Fibroblast of lung (primary cell): ENCODE data around the gene LIN7C. TPM values are rescaled to one million over a fixed set of nuclear protein-coding genes. Genes with fewer than 3 reads are reported as not detected.
A peak's percentile ranks its signal among the peaks of the same experiment; 100 is the strongest.

Experiments
- DNase-seq, 2 donors: peaks; one replicate each; pipeline versions ENCODE4 v3.0.0 to v3.0.0-alpha.2; 2010; ENCODE audit warnings: low read depth in 2 of 2
- H2AFZ ChIP-seq: 2 replicates; pipeline ENCODE4 v1.5.1; 2012; ENCODE audit warnings: low read length, control low read depth, inconsistent platforms
- H3K27ac ChIP-seq: 2 replicates; pipeline ENCODE4 v1.5.1; 2011; ENCODE audit warnings: low read length, control low read depth; ENCODE audit not compliant: insufficient read depth
- H3K27me3 ChIP-seq: 2 replicates; pipeline ENCODE4 v1.5.1; 2011; ENCODE audit warnings: mild to moderate bottlenecking, low read length; ENCODE audit not compliant: control insufficient read depth, insufficient read depth
- H3K36me3 ChIP-seq: 2 replicates; pipeline ENCODE4 v1.5.1; 2011; ENCODE audit warnings: low read length; ENCODE audit not compliant: control insufficient read depth, insufficient read depth
- H3K4me1 ChIP-seq: 2 replicates; pipeline ENCODE4 v1.5.1; 2011; ENCODE audit warnings: low read length; ENCODE audit not compliant: control insufficient read depth, insufficient read depth; ENCODE audit errors: extremely low read depth
- H3K4me2 ChIP-seq: 2 replicates; pipeline ENCODE4 v1.5.1; 2011; ENCODE audit warnings: low read length, control low read depth; ENCODE audit not compliant: insufficient read depth; ENCODE audit errors: extremely low read depth
- H3K4me3 ChIP-seq, 4 experiments: fragments of 200-600 bp in 1 of 4; sonication (generic) in 1 of 4; replicated peaks in 1 of 4; 2 replicates each; pipeline ENCODE4 v1.5.1; 2011 to 2016; ENCODE audit warnings: low read length in 4 of 4, low read depth in 3 of 4, mild to moderate bottlenecking in 3 of 4, control low read depth in 2 of 4, inconsistent platforms in 1 of 4, mixed read lengths in 1 of 4; ENCODE audit not compliant: insufficient read depth in 1 of 4; ENCODE audit errors: control extremely low read depth in 1 of 4
- H3K79me2 ChIP-seq: 2 replicates; pipeline ENCODE4 v1.5.1; 2012; ENCODE audit warnings: mild to moderate bottlenecking, low read length, inconsistent platforms; ENCODE audit not compliant: control insufficient read depth, insufficient read depth
- H3K9ac ChIP-seq: 2 replicates; pipeline ENCODE4 v1.5.1; 2011; ENCODE audit warnings: mild to moderate bottlenecking, low read length, control low read depth; ENCODE audit not compliant: insufficient read depth
- H3K9me3 ChIP-seq: 2 replicates; pipeline ENCODE4 v1.5.1; 2012; ENCODE audit warnings: low read depth, low read length; ENCODE audit not compliant: control insufficient read depth, insufficient read depth
- H4K20me1 ChIP-seq: 2 replicates; pipeline ENCODE4 v1.5.1; 2011; ENCODE audit warnings: low read length; ENCODE audit not compliant: control insufficient read depth, insufficient read depth; ENCODE audit errors: extremely low read depth
- EZH2 ChIP-seq: IDR thresholded peaks from 2 replicates; pipeline ENCODE4 v1.5.1; 2012; ENCODE audit warnings: low read length, control low read depth, mild to moderate bottlenecking; ENCODE audit errors: missing control alignments
- polyA minus RNA-seq: library from RNA; depleted of rRNA, polyadenylated mRNA; stranded (reverse); fragments of >200 nt; gene quantifications from 2 replicates; pipeline ENCODE4 v1.2.3, GENCODE V29; 2011; ENCODE audit warnings: low replicate concordance
- polyA plus RNA-seq, 2 donors: library from polyadenylated mRNA; depleted of rRNA in 1 of 2; stranded (reverse) in 1 of 2; unstranded in 1 of 2; fragments of >200 nt; gene quantifications; 2 replicates each; pipeline ENCODE4 v1.2.1, GENCODE V29; 2011 to 2012; ENCODE audit warnings: missing spikeins in 1 of 2
- total RNA-seq: library from RNA; depleted of rRNA; stranded (reverse); fragments of >200 nt; gene quantifications from 2 replicates; pipeline ENCODE4 v1.2.1, GENCODE V29; 2014
- TF ChIP-seq, protein P1 (sequence below), 2 donors: IDR thresholded peaks in 1 of 2; conservative IDR thresholded peaks in 1 of 2; 1 replicate in 1 of 2; 2 replicates in 1 of 2; pipeline ENCODE4 v1.5.1; 2011 to 2012; ENCODE audit warnings: low read length in 2 of 2, control low read depth in 1 of 2, inconsistent platforms in 1 of 2, low read depth in 1 of 2, mild to moderate bottlenecking in 1 of 2

The LIN7C gene, protein sequence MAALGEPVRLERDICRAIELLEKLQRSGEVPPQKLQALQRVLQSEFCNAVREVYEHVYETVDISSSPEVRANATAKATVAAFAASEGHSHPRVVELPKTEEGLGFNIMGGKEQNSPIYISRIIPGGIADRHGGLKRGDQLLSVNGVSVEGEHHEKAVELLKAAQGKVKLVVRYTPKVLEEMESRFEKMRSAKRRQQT
- total RNA-seq (58.6 and 62.6 TPM in 2 replicates), polyA plus RNA-seq (40.6 and 43.2 TPM in 2 replicates), polyA minus RNA-seq (5.8 and 6.6 TPM in 2 replicates)
- polyA plus RNA-seq (2012), result 10.4 and 14.5 TPM in 2 replicates

DNA sequence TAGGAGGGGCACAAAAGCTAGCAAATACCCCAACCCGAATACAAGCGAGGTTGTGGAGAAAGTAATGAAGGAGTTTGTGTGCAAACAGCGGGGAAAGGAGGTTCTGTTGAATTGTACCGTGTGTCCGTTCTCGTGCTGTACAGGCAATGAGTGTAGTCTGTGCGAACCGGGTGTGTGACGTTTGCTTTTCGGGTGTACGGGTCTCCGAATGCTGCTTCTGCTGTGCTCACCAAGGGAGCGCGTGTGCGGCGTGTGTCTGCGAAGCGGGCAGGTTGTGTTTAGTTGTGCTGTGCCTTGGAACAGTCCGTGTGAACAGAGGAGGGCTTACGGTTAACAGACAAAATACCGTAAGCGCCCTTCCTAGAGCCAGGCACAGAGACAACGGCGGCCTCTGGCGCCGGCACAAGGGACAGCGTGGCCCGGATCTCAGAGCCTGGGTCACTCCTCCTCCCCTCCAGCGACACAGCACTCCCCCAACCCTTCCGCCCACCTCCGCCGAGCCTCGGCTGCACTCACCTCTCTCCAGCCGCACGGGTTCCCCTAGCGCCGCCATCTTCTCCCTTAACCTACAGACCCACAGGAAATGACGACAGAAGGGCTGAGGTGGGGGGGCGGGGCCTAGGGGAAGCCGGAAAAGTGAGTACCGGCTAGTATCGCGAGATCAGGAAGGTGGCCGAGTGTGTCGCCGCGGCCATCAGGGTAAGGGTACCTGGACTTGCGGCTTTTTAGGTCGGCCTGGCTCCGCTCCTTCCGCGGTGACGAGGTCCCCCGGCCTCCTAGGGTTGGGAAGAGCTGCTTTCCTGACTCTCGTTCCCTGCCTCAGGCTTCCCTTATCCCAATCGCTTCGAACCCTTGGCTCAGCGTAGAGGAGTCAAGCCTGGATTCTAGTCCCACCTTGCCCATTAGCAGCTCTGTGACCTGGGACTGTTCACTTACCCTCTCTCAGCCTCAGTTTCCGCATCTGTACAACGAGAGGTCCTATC, at the start of gene LIN7C:
Gene LIN7C, minus strand, starts transcription at position 570 of the 983 bp plus-strand sequence. Its CDS starts 17 bp downstream, at position 553.
- H3K4me1 ChIP-seq, result peaks cover 2% of the 10 kb centered on the region
- peak within 1 kb of the TSS; percentile 97 to 100 (median 98) for H3K4me3 ChIP-seq
- H3K27ac ChIP-seq, result peak within 1 kb of the TSS; percentile 94
- H3K9me3 ChIP-seq, result no peaks in the 10 kb centered on the region
- peak within 1 kb of the TSS; percentile 98 for H3K4me2 ChIP-seq
- no peaks in the 10 kb centered on the region for H3K27me3 ChIP-seq
- H4K20me1 ChIP-seq, result no peaks in the 10 kb centered on the region
- H3K9ac ChIP-seq, result peak within 1 kb of the TSS; percentile 93
- H3K36me3 ChIP-seq, result no peaks in the 10 kb centered on the region
- TF ChIP-seq EZH2, result no peak
- TF ChIP-seq, protein P1, sequence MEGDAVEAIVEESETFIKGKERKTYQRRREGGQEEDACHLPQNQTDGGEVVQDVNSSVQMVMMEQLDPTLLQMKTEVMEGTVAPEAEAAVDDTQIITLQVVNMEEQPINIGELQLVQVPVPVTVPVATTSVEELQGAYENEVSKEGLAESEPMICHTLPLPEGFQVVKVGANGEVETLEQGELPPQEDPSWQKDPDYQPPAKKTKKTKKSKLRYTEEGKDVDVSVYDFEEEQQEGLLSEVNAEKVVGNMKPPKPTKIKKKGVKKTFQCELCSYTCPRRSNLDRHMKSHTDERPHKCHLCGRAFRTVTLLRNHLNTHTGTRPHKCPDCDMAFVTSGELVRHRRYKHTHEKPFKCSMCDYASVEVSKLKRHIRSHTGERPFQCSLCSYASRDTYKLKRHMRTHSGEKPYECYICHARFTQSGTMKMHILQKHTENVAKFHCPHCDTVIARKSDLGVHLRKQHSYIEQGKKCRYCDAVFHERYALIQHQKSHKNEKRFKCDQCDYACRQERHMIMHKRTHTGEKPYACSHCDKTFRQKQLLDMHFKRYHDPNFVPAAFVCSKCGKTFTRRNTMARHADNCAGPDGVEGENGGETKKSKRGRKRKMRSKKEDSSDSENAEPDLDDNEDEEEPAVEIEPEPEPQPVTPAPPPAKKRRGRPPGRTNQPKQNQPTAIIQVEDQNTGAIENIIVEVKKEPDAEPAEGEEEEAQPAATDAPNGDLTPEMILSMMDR (conservative IDR thresholded peaks at IDR 0.05 in 1 of 2, IDR thresholded peaks at IDR 0.05 in 1 of 2; ENCODE audit: low read depth in 1 of 2, low read length in 2 of 2), result no peak
- peak; percentile 90 to 95 for DNase-seq
- peaks cover 48% of the 10 kb centered on the region for H3K79me2 ChIP-seq
- H2AFZ ChIP-seq, result peak within 1 kb of the TSS; percentile 100

DNA sequence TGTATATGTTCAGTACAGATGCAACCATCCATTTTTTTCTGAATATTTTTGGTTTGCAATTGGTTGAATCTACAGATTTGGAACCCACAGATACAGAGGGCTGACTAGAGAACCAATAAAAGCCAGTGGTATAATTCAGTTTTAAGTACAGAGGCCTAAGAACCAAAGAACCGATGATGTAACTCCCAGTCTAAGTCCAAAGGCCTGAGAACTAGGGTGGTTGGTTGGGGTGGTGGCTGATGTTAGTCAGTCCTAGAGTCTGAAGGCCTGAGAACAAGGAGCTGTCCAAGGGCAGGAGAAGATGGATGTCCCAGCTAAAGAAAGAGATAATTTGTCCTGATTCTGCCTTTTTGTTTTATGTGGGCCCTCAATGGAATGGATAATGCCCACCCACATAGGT, 48.7 kb upstream of the LIN7C start:
- H3K27ac ChIP-seq, result no peak overlapping the region
- H3K9me3 ChIP-seq, result no peaks in the 10 kb centered on the region
- no peak overlapping the region for H3K9ac ChIP-seq
- DNase-seq, result no peak
- H3K27me3 ChIP-seq, result no peaks in the 10 kb centered on the region
- H4K20me1 ChIP-seq, result no peaks in the 10 kb centered on the region
- H3K36me3 ChIP-seq, result no peaks in the 10 kb centered on the region
- H3K79me2 ChIP-seq, result no peaks in the 10 kb centered on the region
- H3K4me1 ChIP-seq, result no peaks in the 10 kb centered on the region
- H2AFZ ChIP-seq, result no peak overlapping the region
- no peak overlapping the region for H3K4me3 ChIP-seq
- no peak overlapping the region for H3K4me2 ChIP-seq
- TF ChIP-seq, protein P1 (conservative IDR thresholded peaks at IDR 0.05 in 1 of 2, IDR thresholded peaks at IDR 0.05 in 1 of 2; ENCODE audit: low read depth in 1 of 2, low read length in 2 of 2), result no peak
- no peak for TF ChIP-seq EZH2

DNA sequence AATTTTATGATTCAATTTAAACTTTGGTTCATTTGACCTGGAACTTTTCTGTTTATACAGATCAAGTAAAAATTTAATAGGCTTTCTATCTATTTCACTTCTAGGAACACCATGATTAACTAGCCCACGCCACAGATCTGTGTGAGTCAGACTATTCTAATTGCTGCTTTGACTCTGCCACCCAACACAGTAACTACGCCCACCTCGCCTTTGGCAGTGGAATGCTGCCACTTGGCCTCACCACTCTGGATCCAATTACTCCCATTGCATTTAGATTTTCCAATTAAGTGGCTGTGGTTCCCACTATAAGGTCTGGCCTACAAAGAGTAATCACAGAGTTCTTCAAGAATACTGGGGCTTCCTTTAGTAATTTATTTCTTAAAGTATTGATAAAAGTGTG, 46.6 kb upstream of the LIN7C start:
- H3K4me3 ChIP-seq, result no peak overlapping the region
- peak in 1 of 2 donors; percentile 65 for DNase-seq

More for the DNA sequence above, 46.6 kb upstream of the LIN7C start:
- Histone ChIP-seq H3K9ac (no peak overlapping the region), H3K27ac (no peak overlapping the region), H4K20me1 (no peaks in the 10 kb centered on the region), H3K27me3 (no peaks in the 10 kb centered on the region), H3K4me2 (no peak overlapping the region), H3K9me3 (no peaks in the 10 kb centered on the region), H3K79me2 (no peaks in the 10 kb centered on the region), H2AFZ (no peak overlapping the region), H3K36me3 (no peaks in the 10 kb centered on the region), H3K4me1 (no peaks in the 10 kb centered on the region)
- TF ChIP-seq, protein P1 (conservative IDR thresholded peaks at IDR 0.05 in 1 of 2, IDR thresholded peaks at IDR 0.05 in 1 of 2; ENCODE audit: low read depth in 1 of 2, low read length in 2 of 2), result no peak
- TF ChIP-seq EZH2, result no peak
